Gastroesophageal sphincter (tissue), 4 donors: ENCODE results near the gene MBNL1. TPM values are rescaled to one million over a fixed set of nuclear protein-coding genes. Genes with fewer than 3 reads are reported as not detected.

Experiments
- ATAC-seq: fragments of 150-250 bp; one replicate; pipeline ENCODE4 v1.9.1; 2016; ENCODE audit warnings: mild to moderate bottlenecking, moderate library complexity
- H3K27ac ChIP-seq, 4 donors: fragments of 200-600 bp; sonication (generic) in 3 of 4; 1 replicate in 3 of 4; 2 replicates in 1 of 4; pipeline ENCODE4 v1.5.1; 2016 to 2019
- H3K27me3 ChIP-seq: fragments of 200-600 bp; sonication (generic); one replicate; pipeline ENCODE4 v1.5.1; 2019
- H3K36me3 ChIP-seq, 2 donors: fragments of 200-600 bp; sonication (generic); one replicate each; pipeline ENCODE4 v1.5.1; 2019; ENCODE audit warnings: control low read depth in 1 of 2
- H3K4me1 ChIP-seq, 3 donors: fragments of 200-600 bp; sonication (generic); 1 replicate in 2 of 3; 2 replicates in 1 of 3; pipeline ENCODE4 v1.5.1; 2016 to 2019; ENCODE audit warnings: control low read depth in 2 of 3
- H3K4me3 ChIP-seq, 2 donors: fragments of 200-600 bp; sonication (generic); one replicate each; pipeline ENCODE4 v1.5.1; 2019; ENCODE audit warnings: mild to moderate bottlenecking in 1 of 2, moderate library complexity in 1 of 2
- H3K9me3 ChIP-seq, 3 donors: fragments of 200-600 bp; sonication (generic); one replicate each; pipeline ENCODE4 v1.5.1; 2017 to 2019; ENCODE audit warnings: control low read depth in 2 of 3
- EP300 ChIP-seq: sonication (generic); formaldehyde crosslinking; IDR thresholded peaks from one replicate; pipeline ENCODE4 v1.6.1; 2017; ENCODE audit warnings: antibody characterized with exemption, mild to moderate bottlenecking
- POLR2A ChIP-seq, 2 donors: fragments of 450-650 bp; IDR thresholded peaks; one replicate each; pipeline ENCODE4 v1.6.1; 2017; ENCODE audit warnings: antibody characterized with exemption in 2 of 2, mild to moderate bottlenecking in 2 of 2, moderate library complexity in 1 of 2
- POLR2AphosphoS5 ChIP-seq: sonication (generic); formaldehyde crosslinking; IDR thresholded peaks from one replicate; pipeline ENCODE4 v1.6.1; 2017; ENCODE audit warnings: antibody characterized with exemption
- WGBS, 2 donors: methylation state at CpG; one replicate each; pipeline ENCODE4 v1.1.5; 2018; ENCODE audit warnings: low coverage in 1 of 2; 5-methylcytosine and 5-hydroxymethylcytosine counted together
- total RNA-seq, 4 donors: library from RNA; depleted of rRNA; stranded (reverse); fragments of >200 nt; gene quantifications; one replicate each; pipeline ENCODE4 v1.1.0, GENCODE V29; 2016
- TF ChIP-seq, protein P1 (sequence below), 4 experiments: fragments of 200-600 bp in 2 of 4; fragments of 450-650 bp in 2 of 4; sonication (generic) in 1 of 4; IDR thresholded peaks; one replicate each; pipeline ENCODE4 v1.5.1; 2017 to 2019; ENCODE audit warnings: antibody characterized with exemption in 4 of 4, mild to moderate bottlenecking in 2 of 4, moderate library complexity in 2 of 4

The MBNL1 gene
- total RNA-seq, 4 donors from 2014 or later, result 623 to 745 (median 684) TPM

GRCh38 chr3:152314677-152315353 is 46.1 kb downstream of the MBNL1 start:
- WGBS, 2 donors, result 75 to 80% methylated on average over 1 to 3 of the region's 3 CpGs
- Histone ChIP-seq H3K4me3 (no peak overlapping the region), H3K4me1 (peaks cover 19 to 91% (median 27%) of the 10 kb centered on the region in 3 donors)

DNA sequence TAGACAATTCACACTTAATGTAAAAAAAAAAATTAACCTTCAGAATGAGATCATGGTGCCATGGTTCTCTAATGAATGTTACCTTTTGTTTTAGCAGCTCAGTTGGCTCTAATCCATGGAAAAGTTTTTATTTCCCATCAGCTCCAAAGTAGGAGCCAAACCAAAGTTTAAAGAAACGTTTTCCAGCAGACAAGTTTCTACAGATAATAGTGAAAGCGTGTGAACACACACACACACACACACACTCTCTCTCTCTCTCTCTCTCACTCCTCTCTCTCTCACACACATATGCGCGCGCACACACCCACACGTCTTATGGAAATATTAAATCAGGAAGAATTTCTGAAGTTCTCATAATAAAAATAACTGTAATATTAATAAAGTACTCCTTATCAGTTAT is 46.9 kb downstream of the MBNL1 start:
- no peaks in the 10 kb centered on the region for H3K36me3 ChIP-seq
- WGBS, 2 donors, result 47 to 49% methylated on average over 6 of the region's 6 CpGs
- ATAC-seq, result peak; percentile 31
- TF ChIP-seq, protein P1, sequence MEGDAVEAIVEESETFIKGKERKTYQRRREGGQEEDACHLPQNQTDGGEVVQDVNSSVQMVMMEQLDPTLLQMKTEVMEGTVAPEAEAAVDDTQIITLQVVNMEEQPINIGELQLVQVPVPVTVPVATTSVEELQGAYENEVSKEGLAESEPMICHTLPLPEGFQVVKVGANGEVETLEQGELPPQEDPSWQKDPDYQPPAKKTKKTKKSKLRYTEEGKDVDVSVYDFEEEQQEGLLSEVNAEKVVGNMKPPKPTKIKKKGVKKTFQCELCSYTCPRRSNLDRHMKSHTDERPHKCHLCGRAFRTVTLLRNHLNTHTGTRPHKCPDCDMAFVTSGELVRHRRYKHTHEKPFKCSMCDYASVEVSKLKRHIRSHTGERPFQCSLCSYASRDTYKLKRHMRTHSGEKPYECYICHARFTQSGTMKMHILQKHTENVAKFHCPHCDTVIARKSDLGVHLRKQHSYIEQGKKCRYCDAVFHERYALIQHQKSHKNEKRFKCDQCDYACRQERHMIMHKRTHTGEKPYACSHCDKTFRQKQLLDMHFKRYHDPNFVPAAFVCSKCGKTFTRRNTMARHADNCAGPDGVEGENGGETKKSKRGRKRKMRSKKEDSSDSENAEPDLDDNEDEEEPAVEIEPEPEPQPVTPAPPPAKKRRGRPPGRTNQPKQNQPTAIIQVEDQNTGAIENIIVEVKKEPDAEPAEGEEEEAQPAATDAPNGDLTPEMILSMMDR (IDR thresholded peaks at IDR 0.05), result no peak
- no peak for TF ChIP-seq EP300
- TF ChIP-seq POLR2AphosphoS5, result no peak
- no peak for TF ChIP-seq POLR2A (IDR thresholded peaks at IDR 0.05)
- H3K27me3 ChIP-seq, result no peaks in the 10 kb centered on the region
- H3K4me3 ChIP-seq, result no peak overlapping the region
- peak overlapping the region; percentile 10 to 70 (median 62) for H3K27ac ChIP-seq
- H3K9me3 ChIP-seq, result no peaks in the 10 kb centered on the region
- H3K4me1 ChIP-seq, result peaks cover 22 to 91% (median 28%) of the 10 kb centered on the region in 3 donors

More at GRCh38 chr3:152314677-152315353, 46.1 kb downstream of the MBNL1 start:
- H3K36me3 ChIP-seq, result no peaks in the 10 kb centered on the region
- peak; percentile 76 for TF ChIP-seq POLR2AphosphoS5
- TF ChIP-seq EP300, result no peak
- H3K27me3 ChIP-seq, result no peaks in the 10 kb centered on the region
- H3K9me3 ChIP-seq, result no peaks in the 10 kb centered on the region
- peak; percentile 58 for ATAC-seq
- H3K27ac ChIP-seq, result peak overlapping the region; percentile 10 to 70 (median 62)

- Histone ChIP-seq H3K9me3 (no peaks in the 10 kb centered on the region), H3K27ac (peak overlapping the region; percentile 44 to 70 (median 58)), H3K36me3 (no peaks in the 10 kb centered on the region), H3K27me3 (no peaks in the 10 kb centered on the region), H3K4me3 (no peak overlapping the region), H3K4me1 (peaks cover 25 to 92% (median 30%) of the 10 kb centered on the region in 3 donors)
- 90 to 100% methylated on average over 1 of the region's 1 CpG for WGBS, 2 donors
- TF ChIP-seq POLR2A (IDR thresholded peaks at IDR 0.05), result no peak
- TF ChIP-seq EP300, result no peak
- TF ChIP-seq POLR2AphosphoS5, result no peak
- TF ChIP-seq, protein P1 (IDR thresholded peaks at IDR 0.05), result no peak
- no peak for ATAC-seq
These were observed 47.6 kb downstream of the MBNL1 start for GRCh38 chr3:152316318-152316717.

DNA sequence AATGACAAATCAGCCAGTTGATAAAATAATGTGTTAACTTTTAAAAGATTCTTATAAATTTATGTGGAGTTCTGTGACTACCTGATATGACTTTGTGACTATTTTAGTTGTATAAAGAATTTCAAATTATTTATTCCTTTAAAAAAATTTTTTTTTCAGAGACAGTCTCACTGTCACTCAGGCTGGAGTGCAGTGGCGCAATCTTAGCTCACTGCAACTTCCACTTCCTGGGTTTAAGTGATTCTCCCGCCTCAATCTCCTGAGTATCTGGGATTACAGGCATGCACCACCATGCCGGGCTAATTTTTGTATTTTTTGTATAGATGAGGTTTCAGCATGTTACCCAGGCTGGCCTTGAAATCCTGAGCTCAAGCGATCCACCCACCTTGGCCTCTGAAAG is 48.5 kb downstream of the MBNL1 start:
- H3K4me3 ChIP-seq, result no peak overlapping the region
- peaks cover 30 to 100% (median 36%) of the 10 kb centered on the region in 3 donors for H3K4me1 ChIP-seq
- no peak for TF ChIP-seq EP300
- TF ChIP-seq, protein P1 (IDR thresholded peaks at IDR 0.05), result no peak
- TF ChIP-seq POLR2AphosphoS5, result no peak
- TF ChIP-seq POLR2A (IDR thresholded peaks at IDR 0.05), result no peak
- H3K27me3 ChIP-seq, result no peaks in the 10 kb centered on the region
- H3K36me3 ChIP-seq, result no peaks in the 10 kb centered on the region
- peak overlapping the region in 3 of 4 donors; percentile 1 to 70 (median 64) for H3K27ac ChIP-seq
- H3K9me3 ChIP-seq, result no peaks in the 10 kb centered on the region
- WGBS, 2 donors, result 78% methylated on average over 4 of the region's 4 CpGs; no CpG with 5 or more reads in 1 of the 2 donors
- no peak for ATAC-seq

GRCh38 chr3:152317956-152318355 is 49.2 kb downstream of the MBNL1 start:
- WGBS, 2 donors, result 16 to 17% methylated on average over 4 of the region's 4 CpGs
- no peaks in the 10 kb centered on the region for H3K36me3 ChIP-seq
- no peaks in the 10 kb centered on the region for H3K9me3 ChIP-seq
- peak; percentile 39 for TF ChIP-seq POLR2AphosphoS5
- TF ChIP-seq, protein P1 (IDR thresholded peaks at IDR 0.05), result no peak
- peak; percentile 14 for ATAC-seq
- H3K27ac ChIP-seq, result peak overlapping the region; percentile 27 to 70 (median 58)
- peaks cover 36 to 100% (median 36%) of the 10 kb centered on the region in 3 donors for H3K4me1 ChIP-seq
- no peak overlapping the region for H3K4me3 ChIP-seq
- no peaks in the 10 kb centered on the region for H3K27me3 ChIP-seq
